Activated CD4-positive, alpha-beta memory T cell treated with anti-CD3 and anti-CD28 coated beads for 36 hours (primary cell): ENCODE measurements around the gene CCHCR1. TPM values are rescaled to one million over a fixed set of nuclear protein-coding genes. Genes with fewer than 3 reads are reported as not detected.
A peak's percentile ranks its signal among the peaks of the same experiment; 100 is the strongest.

ENCODE experiments used
- CTCF ChIA-PET: fragments of 350-600 bp; sonication (Branson Sonifier 250); formaldehyde crosslinking; loops from one replicate; lab custom pipeline; 2021; ENCODE audit warnings: antibody characterized with exemption, inconsistent platforms; lab: Charles Lee
- POLR2A ChIA-PET: fragments of 350-600 bp; sonication (Branson Sonifier 250); formaldehyde crosslinking; loops from one replicate; lab custom pipeline; 2021; ENCODE audit warnings: antibody characterized with exemption; lab: Charles Lee
- DNase-seq: peaks from one replicate; pipeline ENCODE4 v3.0.0-alpha.2; 2020
- H3K27ac Mint-ChIP-seq: one replicate; pipeline ENCODE4 v1.8.0; 2021; ENCODE audit warnings: mixed read lengths
- H3K27me3 Mint-ChIP-seq: one replicate; pipeline ENCODE4 v1.8.0; 2021; ENCODE audit warnings: mixed read lengths
- H3K36me3 Mint-ChIP-seq: one replicate; pipeline ENCODE4 v1.8.0; 2021; ENCODE audit warnings: mixed read lengths
- H3K4me1 Mint-ChIP-seq: one replicate; pipeline ENCODE4 v1.8.0; 2021; ENCODE audit warnings: low read depth, mixed read lengths
- H3K4me3 Mint-ChIP-seq: one replicate; pipeline ENCODE4 v1.8.0; 2021; ENCODE audit warnings: mild to moderate bottlenecking, mixed read lengths
- H3K9me3 Mint-ChIP-seq: one replicate; pipeline ENCODE4 v1.8.0; 2021; ENCODE audit warnings: mixed read lengths
- intact Hi-C: fragments of 100-400 bp; cut with micrococcal nuclease; formaldehyde crosslinking; loops from one replicate; pipeline ENCODE4 v1.15.1; 2023
- total RNA-seq, 2 experiments: library from RNA; stranded (reverse); gene quantifications; one replicate each; pipeline ENCODE4 v1.2.3, GENCODE V29; 2021

CCHCR1 gene
- total RNA-seq, 2 experiments from 2014 or later: 44.5 to 50.5 TPM

- H3K36me3 Mint-ChIP-seq: no peaks in the 10 kb centered on the region
- POLR2A ChIA-PET: interaction anchor here (1.0 kb wide), 1 partner anchor 18 kb away, joined by 4 read pairs; no protein-coding TSS in a partner anchor
- H3K4me3 Mint-ChIP-seq: peak overlapping the region; percentile 80
- H3K27ac Mint-ChIP-seq: peak overlapping the region; percentile 67
- peaks cover 17% of the 10 kb centered on the region for H3K4me1 Mint-ChIP-seq
- CTCF ChIA-PET: interaction anchor here (0.9 to 1.1 kb wide), 2 partner anchors 12 to 303 kb away, joined by 3 to 4 read pairs; no protein-coding TSS in a partner anchor
- peak; percentile 82 for DNase-seq
- H3K9me3 Mint-ChIP-seq: no peaks in the 10 kb centered on the region
- intact Hi-C loops: no loop called here
- no peaks in the 10 kb centered on the region for H3K27me3 Mint-ChIP-seq
These were observed 22.9 kb upstream of the CCHCR1 start for GRCh38 chr6:31180500-31180899.

GRCh38 chr6:31179896-31180295, 22.3 kb upstream of the CCHCR1 start:
- Mint-ChIP-seq H3K9me3 (no peaks in the 10 kb centered on the region), H3K27ac (no peak overlapping the region), H3K4me1 (peaks cover 17% of the 10 kb centered on the region), H3K4me3 (peak overlapping the region; percentile 80), H3K27me3 (no peaks in the 10 kb centered on the region), H3K36me3 (no peaks in the 10 kb centered on the region)
- POLR2A ChIA-PET: no interaction called here
- CTCF ChIA-PET: interaction anchor here (1.1 kb wide), 1 partner anchor 13 kb away, joined by 4 read pairs; no protein-coding TSS in a partner anchor
- no peak for DNase-seq
- intact Hi-C loops: no loop called here

- Mint-ChIP-seq H3K36me3 (no peaks in the 10 kb centered on the region), H3K4me1 (peaks cover 17% of the 10 kb centered on the region), H3K27me3 (no peaks in the 10 kb centered on the region), H3K27ac (peak overlapping the region; percentile 9), H3K4me3 (no peak overlapping the region), H3K9me3 (no peaks in the 10 kb centered on the region)
- no peak for DNase-seq
- intact Hi-C loops: no loop called here
- POLR2A ChIA-PET: no interaction called here
- CTCF ChIA-PET: no interaction called here
These were observed 21.4 kb upstream of the CCHCR1 start for GRCh38 chr6:31179042-31179386.

- Mint-ChIP-seq H3K9me3 (no peaks in the 10 kb centered on the region), H3K4me3 (no peak overlapping the region), H3K27ac (peak overlapping the region; percentile 9), H3K36me3 (no peaks in the 10 kb centered on the region), H3K27me3 (no peaks in the 10 kb centered on the region), H3K4me1 (peaks cover 17% of the 10 kb centered on the region)
- DNase-seq: peak; percentile 50
- intact Hi-C loops: no loop called here
- ChIA-PET CTCF (no interaction called here), POLR2A (interaction anchor here (0.6 kb wide), 1 partner anchor 12 kb away, joined by 3 read pairs; no protein-coding TSS in a partner anchor)
These were observed 20.8 kb upstream of the CCHCR1 start for GRCh38 chr6:31178143-31179041.

GRCh38 chr6:31175971-31176370, 18.4 kb upstream of the CCHCR1 start:
- DNase-seq: no peak
- POLR2A ChIA-PET: interaction anchor here (1.4 to 1.5 kb wide), 2 partner anchors 11 to 21 kb away, joined by 3 to 5 read pairs; no protein-coding TSS in a partner anchor
- Mint-ChIP-seq H3K27ac (no peak overlapping the region), H3K9me3 (no peaks in the 10 kb centered on the region), H3K4me1 (peaks cover 17% of the 10 kb centered on the region), H3K27me3 (no peaks in the 10 kb centered on the region), H3K36me3 (no peaks in the 10 kb centered on the region), H3K4me3 (no peak overlapping the region)
- intact Hi-C loops: no loop called here
- CTCF ChIA-PET: no interaction called here

GRCh38 chr6:31174378-31174777, 16.8 kb upstream of the CCHCR1 start:
- H3K27ac Mint-ChIP-seq: no peak overlapping the region
- no peak overlapping the region for H3K4me3 Mint-ChIP-seq
- H3K4me1 Mint-ChIP-seq: peaks cover 15% of the 10 kb centered on the region
- H3K9me3 Mint-ChIP-seq: no peaks in the 10 kb centered on the region
- no peaks in the 10 kb centered on the region for H3K36me3 Mint-ChIP-seq
- CTCF ChIA-PET: no interaction called here
- H3K27me3 Mint-ChIP-seq: no peaks in the 10 kb centered on the region
- no peak for DNase-seq
- POLR2A ChIA-PET: interaction anchor here (1.4 kb wide), 1 partner anchor 9 kb away, joined by 5 read pairs; no protein-coding TSS in a partner anchor
- intact Hi-C loops: no loop called here

- intact Hi-C loops: no loop called here
- Mint-ChIP-seq H3K27ac (no peak overlapping the region), H3K4me1 (peaks cover 5% of the 10 kb centered on the region), H3K27me3 (no peaks in the 10 kb centered on the region), H3K36me3 (no peaks in the 10 kb centered on the region), H3K4me3 (no peak overlapping the region), H3K9me3 (no peaks in the 10 kb centered on the region)
- POLR2A ChIA-PET: no interaction called here
- CTCF ChIA-PET: no interaction called here
- DNase-seq: no peak
These were observed 15.8 kb upstream of the CCHCR1 start for GRCh38 chr6:31173406-31173805.

- Mint-ChIP-seq H3K27me3 (no peaks in the 10 kb centered on the region), H3K27ac (no peak overlapping the region), H3K36me3 (no peaks in the 10 kb centered on the region), H3K4me3 (no peak overlapping the region), H3K9me3 (no peaks in the 10 kb centered on the region), H3K4me1 (peaks cover under 1% of the 10 kb centered on the region)
- POLR2A ChIA-PET: no interaction called here
- no peak for DNase-seq
- CTCF ChIA-PET: interaction anchor here (1.4 kb wide), 1 partner anchor 36 kb away, joined by 3 read pairs; no protein-coding TSS in a partner anchor
- intact Hi-C loops: no loop called here
These were observed 15.4 kb upstream of the CCHCR1 start for GRCh38 chr6:31172973-31173384.

- Mint-ChIP-seq H3K4me1 (no peaks in the 10 kb centered on the region), H3K4me3 (no peak overlapping the region), H3K27ac (no peak overlapping the region), H3K9me3 (no peaks in the 10 kb centered on the region), H3K27me3 (no peaks in the 10 kb centered on the region), H3K36me3 (no peaks in the 10 kb centered on the region)
- CTCF ChIA-PET: interaction anchor here (1.4 kb wide), 1 partner anchor 35 kb away, joined by 3 read pairs; no protein-coding TSS in a partner anchor
- no peak for DNase-seq
- intact Hi-C loops: no loop called here
- POLR2A ChIA-PET: no interaction called here
These were observed 14.6 kb upstream of the CCHCR1 start for GRCh38 chr6:31171931-31172905.

GRCh38 chr6:31170987-31171671, 13.5 kb upstream of the CCHCR1 start:
- ChIA-PET POLR2A (no interaction called here), CTCF (no interaction called here)

GRCh38 chr6:31170600-31170881, 12.9 kb upstream of the CCHCR1 start, which contains the start of gene POU5F1:
Gene POU5F1 (minus strand): TSS chr6:31170682. CDS start chr6:31170620, 62 bp downstream.
- Mint-ChIP-seq H3K4me3 (no peak within 1 kb of the TSS), H3K4me1 (peaks cover 2% of the 10 kb centered on the region), H3K27me3 (no peaks in the 10 kb centered on the region), H3K9me3 (no peaks in the 10 kb centered on the region), H3K36me3 (no peaks in the 10 kb centered on the region), H3K27ac (no peak within 1 kb of the TSS)
- DNase-seq: no peak
- ChIA-PET CTCF (no interaction called here), POLR2A (interaction anchor here (1.1 kb wide), 1 partner anchor 26 kb away, joined by 3 read pairs; no protein-coding TSS in a partner anchor)
- intact Hi-C loops: no loop called here

More at GRCh38 chr6:31170987-31171671, 13.5 kb upstream of the CCHCR1 start:
- no peak overlapping the region for H3K27ac Mint-ChIP-seq
- H3K4me3 Mint-ChIP-seq: no peak overlapping the region
- no peak for DNase-seq
- H3K27me3 Mint-ChIP-seq: no peaks in the 10 kb centered on the region
- H3K4me1 Mint-ChIP-seq: no peaks in the 10 kb centered on the region
- intact Hi-C loops: no loop called here
- H3K9me3 Mint-ChIP-seq: no peaks in the 10 kb centered on the region
- H3K36me3 Mint-ChIP-seq: no peaks in the 10 kb centered on the region
